ENCODE results near the gene RGPD3. TPM values are rescaled to one million over a fixed set of nuclear protein-coding genes. Genes with fewer than 3 reads are reported as not detected.

The RGPD3 gene
- total and polyA plus RNA-seq, 10 of the 15 experiments (the other 5 are each of a cell fraction or from before 2014, with no cell fraction given), result 0.03 to 0.44 (median 0.09) TPM

GRCh38 chr2:106343274-106343673 is 124.9 kb downstream of the RGPD3 start:
- no peak overlapping the region for H3K4me2 ChIP-seq (ENCODE audit: control insufficient read depth, insufficient read depth)
- ChIA-PET RAD21 (ENCODE audit: unreplicated experiment) (no interaction called here), SMC1A (ENCODE audit: uncharacterized antibody, unreplicated experiment) (no interaction called here), POLR2A (no interaction called here), CTCF (interaction anchor here (0.9 kb wide), 1 partner anchor 23 kb away, joined by 3 read pairs; no protein-coding TSS in a partner anchor)
- H3K27me3 ChIP-seq (replicated peaks in 1 of 2; ENCODE audit: control insufficient read depth in 2 of 2, insufficient read depth in 2 of 2, low read length in 1 of 2), result no peaks in the 10 kb centered on the region
- ATAC-seq, result no peak
- no TSS peak for BruUV-seq (replicated peaks)
- H3K9me3 ChIP-seq (replicated peaks; ENCODE audit: control insufficient read depth, insufficient read depth, low read length), result no peaks in the 10 kb centered on the region
- no peak overlapping the region for H2AFZ ChIP-seq (ENCODE audit: control insufficient read depth, low read depth, low read length)
- no peak for DNase-seq (ENCODE audit: low read depth, low spot score)
- in situ Hi-C loops (cut with MboI) (no loop called here), intact Hi-C loops (cut with micrococcal nuclease; ENCODE audit: unreplicated experiment) (no loop called here)
- WGBS (ENCODE audit: insufficient coverage, insufficient replicate concordance, low lambda C conversion rate, missing lambda C conversion rate), result 78% methylated on average over 16 of the region's 16 CpGs
- no peaks in the 10 kb centered on the region for H4K20me1 ChIP-seq (ENCODE audit: control insufficient read depth, insufficient read depth)
- no peak overlapping the region for H3K27ac ChIP-seq (ENCODE audit: control insufficient read depth, insufficient read depth)
- H3K36me3 ChIP-seq (ENCODE audit: control insufficient read depth in 2 of 2, insufficient read depth in 2 of 2, low read length in 1 of 2), result no peaks in the 10 kb centered on the region
- H3K79me2 ChIP-seq (ENCODE audit: control insufficient read depth, insufficient read depth, low read length), result no peaks in the 10 kb centered on the region
- no peak for FAIRE-seq
- no peaks in the 10 kb centered on the region for H3K4me1 ChIP-seq (ENCODE audit: control insufficient read depth, insufficient read depth, low read length)
- no peak overlapping the region for H3K9ac ChIP-seq (ENCODE audit: control insufficient read depth, insufficient read depth, low read length)
- TF ChIP-seq ZZZ3 (IDR thresholded peaks at IDR 0.05; ENCODE audit: control insufficient read depth, insufficient read length, low read depth), result no peak
- no peak for TF ChIP-seq SMAD5 (IDR thresholded peaks at IDR 0.05; ENCODE audit: low read depth)
- no peak for TF ChIP-seq STAT1 (conservative IDR thresholded peaks at IDR 0.05)
- no peak for TF ChIP-seq NFXL1 (IDR thresholded peaks at IDR 0.05; ENCODE audit: borderline replicate concordance)
- TF ChIP-seq ZBED1 (IDR thresholded peaks at IDR 0.05; ENCODE audit: borderline replicate concordance), result no peak
- no peak for TF ChIP-seq PAX5 (IDR thresholded peaks at IDR 0.05; ENCODE audit: borderline replicate concordance, low read depth, low read length)
- H3K4me3 ChIP-seq, result no peak overlapping the region

DNA sequence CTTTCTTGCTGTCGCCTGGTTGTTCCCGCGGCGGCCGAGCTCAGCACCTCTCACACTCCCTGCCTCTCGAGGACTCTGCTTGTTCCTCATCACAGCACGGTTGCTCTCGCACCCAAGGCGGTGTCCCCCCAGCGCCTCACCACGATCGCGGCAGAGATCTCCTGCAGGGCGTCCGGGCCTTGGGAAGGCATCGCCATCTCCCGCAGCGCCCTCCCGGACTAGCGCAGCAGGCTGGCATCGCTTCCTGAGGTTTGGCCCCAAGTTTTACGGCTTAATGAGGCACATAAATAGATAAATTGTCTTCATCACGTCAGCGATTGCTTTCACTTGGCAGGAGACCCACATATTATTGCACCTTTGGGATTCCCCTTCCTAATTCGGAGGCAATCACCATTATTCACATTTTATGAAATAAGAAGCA is 125.4 kb downstream of the RGPD3 start:
- ChIA-PET SMC1A (ENCODE audit: uncharacterized antibody, unreplicated experiment) (no interaction called here), CTCF (no interaction called here)
- no TSS peak for BruUV-seq (replicated peaks)
- TF ChIP-seq SMC3 (IDR thresholded peaks at IDR 0.05; ENCODE audit: borderline replicate concordance, low read length), result no peak
- TF ChIP-seq SIN3A (IDR thresholded peaks at IDR 0.05; ENCODE audit: low read depth, low read length), result no peak
- no peak for TF ChIP-seq HCFC1 (IDR thresholded peaks at IDR 0.05; ENCODE audit: low read length)
- no peak for TF ChIP-seq SP1 (IDR thresholded peaks at IDR 0.05; ENCODE audit: low read depth, low read length)
- no peak for TF ChIP-seq ATF7 (IDR thresholded peaks at IDR 0.05; ENCODE audit: low read depth)
- TF ChIP-seq EP300 (IDR thresholded peaks at IDR 0.05; ENCODE audit: borderline replicate concordance in 1 of 2, control insufficient read depth in 1 of 2, low read depth in 2 of 2, low read length in 2 of 2), result no peak
- TF ChIP-seq FOXK2 (IDR thresholded peaks at IDR 0.05), result no peak
- no peak for TF ChIP-seq RB1 (IDR thresholded peaks at IDR 0.05; ENCODE audit: borderline replicate concordance)
- TF ChIP-seq CHD2 (IDR thresholded peaks at IDR 0.05; ENCODE audit: borderline replicate concordance, low read depth, low read length), result no peak
- TF ChIP-seq EGR1 (IDR thresholded peaks at IDR 0.05; ENCODE audit: borderline replicate concordance in 1 of 2, low read depth in 2 of 2, low read length in 2 of 2), result no peak
- no peak for TF ChIP-seq RUNX3 (IDR thresholded peaks at IDR 0.05; ENCODE audit: low read length)
- TF ChIP-seq ATF3 (IDR thresholded peaks at IDR 0.05; ENCODE audit: borderline replicate concordance, extremely low read depth, low read depth, low read length), result no peak
- TF ChIP-seq ZNF217 (IDR thresholded peaks at IDR 0.05), result no peak
- TF ChIP-seq MYB (IDR thresholded peaks at IDR 0.05; ENCODE audit: borderline replicate concordance, low read depth, low read length), result no peak
- no peak for TF ChIP-seq TBL1XR1 (IDR thresholded peaks at IDR 0.05; ENCODE audit: low read depth, low read length)
- no peak for TF ChIP-seq NFIC (IDR thresholded peaks at IDR 0.05; ENCODE audit: low read depth, low read length)
- no peak for TF ChIP-seq MTA3 (IDR thresholded peaks at IDR 0.05; ENCODE audit: borderline replicate concordance, low read length)

More for the DNA sequence above, 125.4 kb downstream of the RGPD3 start:
- POLR2A ChIA-PET, result no interaction called here
- Histone ChIP-seq H2AFZ (ENCODE audit: control insufficient read depth, low read depth, low read length) (no peak overlapping the region), H3K9ac (ENCODE audit: control insufficient read depth, insufficient read depth, low read length) (no peak overlapping the region), H3K27ac (ENCODE audit: control insufficient read depth, insufficient read depth) (no peak overlapping the region), H3K79me2 (ENCODE audit: control insufficient read depth, insufficient read depth, low read length) (no peaks in the 10 kb centered on the region), H3K27me3 (replicated peaks in 1 of 2; ENCODE audit: control insufficient read depth in 2 of 2, insufficient read depth in 2 of 2, low read length in 1 of 2) (no peaks in the 10 kb centered on the region), H3K4me1 (ENCODE audit: control insufficient read depth, insufficient read depth, low read length) (no peaks in the 10 kb centered on the region), H3K4me3 (no peak overlapping the region), H3K36me3 (ENCODE audit: control insufficient read depth in 2 of 2, insufficient read depth in 2 of 2, low read length in 1 of 2) (no peaks in the 10 kb centered on the region), H4K20me1 (ENCODE audit: control insufficient read depth, insufficient read depth) (no peaks in the 10 kb centered on the region), H3K4me2 (ENCODE audit: control insufficient read depth, insufficient read depth) (no peak overlapping the region), H3K9me3 (replicated peaks; ENCODE audit: control insufficient read depth, insufficient read depth, low read length) (no peaks in the 10 kb centered on the region)
- intact Hi-C loops (cut with micrococcal nuclease; ENCODE audit: unreplicated experiment) (no loop called here), in situ Hi-C loops (cut with MboI) (no loop called here)
- ATAC-seq (no peak), FAIRE-seq (no peak), DNase-seq (ENCODE audit: low read depth, low spot score) (no peak)
- RAD21 ChIA-PET (ENCODE audit: unreplicated experiment), result no interaction called here
- WGBS (ENCODE audit: insufficient coverage, insufficient replicate concordance, low lambda C conversion rate, missing lambda C conversion rate), result 76% methylated on average over 25 of the region's 25 CpGs
